Central memory CD4-positive, alpha-beta T cell (primary cell): ENCODE data around the gene VWA3A.

Source experiments
- DNase-seq: peaks from one replicate; pipeline ENCODE4 v3.0.0; 2022

The VWA3A gene

GRCh38 chr16:22204091-22204655 is 111.8 kb downstream of the VWA3A start:
- no peak for DNase-seq

GRCh38 chr16:22205577-22206012 is 113.3 kb downstream of the VWA3A start:
- DNase-seq, result no peak

- peak; percentile 67 for DNase-seq
Observed at GRCh38 chr16:22206013-22206841, 113.9 kb downstream of the VWA3A start, which contains the start of gene EEF2K. TSS of gene EEF2K (plus strand) at chr16:22206278. CDS start at chr16:22225730, 19,452 bp downstream.
